Measurements from ENCODE around the gene PUSL1. TPM values are rescaled to one million over a fixed set of nuclear protein-coding genes. Genes with fewer than 3 reads are reported as not detected.
A peak's percentile ranks its signal among the peaks of the same experiment; 100 is the strongest.

PUSL1 gene
- total RNA-seq, 2 experiments from 2014 or later = 31.3 to 57.1 TPM

GRCh38 chr1:1307261-1307922, 1.0 kb upstream of the PUSL1 start:
- Histone ChIP-seq H3K9me2 (ENCODE audit: insufficient read depth, low read length) (no peaks in the 10 kb centered on the region), H4K20me1 (ENCODE audit: insufficient read depth, low read length) (peaks cover 5% of the 10 kb centered on the region; the same call in 1 of the 2 replicates), H3K4me1 (ENCODE audit: insufficient read depth, low read length, poor library complexity, severe bottlenecking) (peaks cover 35% of the 10 kb centered on the region), H3K4me2 (ENCODE audit: low read length) (peak overlapping the region; percentile 99), H3K9me3 (ENCODE audit: low read length) (no peaks in the 10 kb centered on the region), H3K27ac (ENCODE audit: low read depth, low read length, poor library complexity, severe bottlenecking) (no peak overlapping the region), H2AFZ (ENCODE audit: low read length) (no peak overlapping the region), H3K36me3 (ENCODE audit: insufficient read depth, low read length) (peaks cover 29% of the 10 kb centered on the region), H3K79me2 (ENCODE audit: insufficient read depth, low read depth, low read length) (no peaks in the 10 kb centered on the region; the same call in 1 of the 2 replicates), H3K4me3 (ENCODE audit: low read depth, low read length, poor library complexity, severe bottlenecking) (peak overlapping the region; percentile 89)
- no peak for TF ChIP-seq CTCF (conservative IDR thresholded peaks at IDR 0.05; ENCODE audit: low read length)
- no peak for TF ChIP-seq EZH2phosphoT487 (IDR thresholded peaks at IDR 0.05; ENCODE audit: borderline replicate concordance, low read depth, low read length)
- no TSS peak for BruUV-seq (replicated peaks)
- POLR2A ChIA-PET = no interaction called here
- no peak for DNase-seq (ENCODE audit: low spot score)
- intact Hi-C loops (cut with micrococcal nuclease; ENCODE audit: unreplicated experiment) = loop anchor here (5.0 kb wide), 3 partner anchors 75 to 275 kb away; partner anchors contain the start of genes B3GALT6, C1orf159 and SDF4
- CTCF ChIA-PET (ENCODE audit: unreplicated experiment) = no interaction called here

GRCh38 chr1:1308756-1309250, 406 bp downstream of the PUSL1 start:
- DNase-seq (ENCODE audit: low spot score) = no peak
- Histone ChIP-seq H4K20me1 (ENCODE audit: insufficient read depth, low read length) (peaks cover 5% of the 10 kb centered on the region; the same call in 1 of the 2 replicates), H3K79me2 (ENCODE audit: insufficient read depth, low read depth, low read length) (no peaks in the 10 kb centered on the region; the same call in 1 of the 2 replicates), H3K9me3 (ENCODE audit: low read length) (no peaks in the 10 kb centered on the region), H3K36me3 (ENCODE audit: insufficient read depth, low read length) (peaks cover 43% of the 10 kb centered on the region), H2AFZ (ENCODE audit: low read length) (peak overlapping the region; percentile 38; the same call in 1 of the 2 replicates), H3K4me2 (ENCODE audit: low read length) (peak overlapping the region; percentile 89), H3K4me3 (ENCODE audit: low read depth, low read length, poor library complexity, severe bottlenecking) (peak overlapping the region; percentile 90), H3K4me1 (ENCODE audit: insufficient read depth, low read length, poor library complexity, severe bottlenecking) (peaks cover 35% of the 10 kb centered on the region), H3K27ac (ENCODE audit: low read depth, low read length, poor library complexity, severe bottlenecking) (peak overlapping the region; percentile 64), H3K9me2 (ENCODE audit: insufficient read depth, low read length) (no peaks in the 10 kb centered on the region)
- POLR2A ChIA-PET = no interaction called here
- TF ChIP-seq CTCF (conservative IDR thresholded peaks at IDR 0.05; ENCODE audit: low read length) (no peak), EZH2phosphoT487 (IDR thresholded peaks at IDR 0.05; ENCODE audit: borderline replicate concordance, low read depth, low read length) (no peak)
- BruUV-seq (replicated peaks) = TSS peak; percentile 76
- CTCF ChIA-PET (ENCODE audit: unreplicated experiment) = no interaction called here
- intact Hi-C loops (cut with micrococcal nuclease; ENCODE audit: unreplicated experiment) = loop anchor here (1.0 to 5.0 kb wide), 6 partner anchors 16 to 277 kb away; partner anchors contain the start of genes ATAD3B, B3GALT6, C1orf159 and CPTP
